ENCODE measurements around the gene GDF10. TPM values are rescaled to one million over a fixed set of nuclear protein-coding genes. Genes with fewer than 3 reads are reported as not detected.

GDF10 gene
- total RNA-seq, 4 donors from 2014 or later = 1.3 to 1.4 TPM; not detected in 2

GRCh38 chr10:47311193-47311931 lies 11.4 kb downstream of the GDF10 start:
- H3K4me1 ChIP-seq = peaks cover 10% of the 10 kb centered on the region
- WGBS = 44% methylated on average over 9 of the region's 10 CpGs
- peaks cover 5% of the 10 kb centered on the region for H3K27me3 ChIP-seq
- H3K9me3 ChIP-seq = no peaks in the 10 kb centered on the region
- H3K27ac ChIP-seq = no peak overlapping the region
- DNase-seq (ENCODE audit: low spot score in 2 of 2) = no peak
- H3K4me3 ChIP-seq = no peak overlapping the region
- TF ChIP-seq CTCF (IDR thresholded peaks at IDR 0.05) = no peak
- no peak for TF ChIP-seq EP300 (IDR thresholded peaks at IDR 0.05)
- no peak for TF ChIP-seq POLR2A (IDR thresholded peaks at IDR 0.05)
- no peak for TF ChIP-seq POLR2AphosphoS5 (IDR thresholded peaks at IDR 0.05)
- H3K36me3 ChIP-seq = no peaks in the 10 kb centered on the region

- TF ChIP-seq CTCF (IDR thresholded peaks at IDR 0.05) (peak; percentile 83 to 86), EP300 (IDR thresholded peaks at IDR 0.05) (no peak)
- Histone ChIP-seq H3K27me3 (peaks cover 5% of the 10 kb centered on the region), H3K9me3 (no peaks in the 10 kb centered on the region), H3K27ac (no peak overlapping the region), H3K36me3 (no peaks in the 10 kb centered on the region), H3K4me3 (no peak overlapping the region), H3K4me1 (peaks cover 10% of the 10 kb centered on the region)
- 26% methylated on average over 14 of the region's 20 CpGs for WGBS
- DNase-seq (ENCODE audit: low spot score in 2 of 2) = peak; percentile 90 to 92
Observed at GRCh38 chr10:47311932-47312662, 12.1 kb downstream of the GDF10 start.

- TF ChIP-seq POLR2AphosphoS5 (IDR thresholded peaks at IDR 0.05) (no peak), CTCF (IDR thresholded peaks at IDR 0.05) (no peak), EP300 (IDR thresholded peaks at IDR 0.05) (no peak), POLR2A (IDR thresholded peaks at IDR 0.05) (no peak)
- WGBS = 75% methylated on average over 6 of the region's 7 CpGs
- H3K4me3 ChIP-seq = no peak overlapping the region
- H3K27ac ChIP-seq = no peak overlapping the region
- no peaks in the 10 kb centered on the region for H3K36me3 ChIP-seq
- peaks cover 10% of the 10 kb centered on the region for H3K4me1 ChIP-seq
- peaks cover under 1% of the 10 kb centered on the region for H3K27me3 ChIP-seq
- H3K9me3 ChIP-seq = no peaks in the 10 kb centered on the region
- DNase-seq (ENCODE audit: low spot score in 2 of 2) = no peak
Observed at GRCh38 chr10:47312663-47312995, 12.6 kb downstream of the GDF10 start.

GRCh38 chr10:47314416-47314970 lies 14.5 kb downstream of the GDF10 start:
- Histone ChIP-seq H3K27ac (no peak overlapping the region), H3K27me3 (no peaks in the 10 kb centered on the region), H3K36me3 (no peaks in the 10 kb centered on the region), H3K4me3 (no peak overlapping the region), H3K9me3 (no peaks in the 10 kb centered on the region), H3K4me1 (peaks cover 10% of the 10 kb centered on the region)
- WGBS = 96% methylated on average over 6 of the region's 9 CpGs
- DNase-seq (ENCODE audit: low spot score in 2 of 2) = peak in 1 of 2 donors; percentile 49
- TF ChIP-seq POLR2AphosphoS5 (IDR thresholded peaks at IDR 0.05) = no peak
- no peak for TF ChIP-seq CTCF (IDR thresholded peaks at IDR 0.05)
- TF ChIP-seq POLR2A (IDR thresholded peaks at IDR 0.05) = no peak
- no peak for TF ChIP-seq EP300 (IDR thresholded peaks at IDR 0.05)

GRCh38 chr10:47315421-47315820 lies 15.4 kb downstream of the GDF10 start:
- Histone ChIP-seq H3K27me3 (no peaks in the 10 kb centered on the region), H3K4me1 (peaks cover 10% of the 10 kb centered on the region), H3K4me3 (no peak overlapping the region), H3K27ac (no peak overlapping the region), H3K36me3 (no peaks in the 10 kb centered on the region), H3K9me3 (no peaks in the 10 kb centered on the region)
- DNase-seq (ENCODE audit: low spot score in 2 of 2) = peak in 1 of 2 donors; percentile 41
- TF ChIP-seq POLR2AphosphoS5 (IDR thresholded peaks at IDR 0.05) (no peak), CTCF (IDR thresholded peaks at IDR 0.05) (no peak), POLR2A (IDR thresholded peaks at IDR 0.05) (no peak), EP300 (IDR thresholded peaks at IDR 0.05) (no peak)
- WGBS = 80% methylated on average over 2 of the region's 2 CpGs
